H1 (cell line): ENCODE measurements around the gene TACC2. TPM values are rescaled to one million over a fixed set of nuclear protein-coding genes. Genes with fewer than 3 reads are reported as not detected.

Source experiments
- ATF2 ChIP-seq: IDR thresholded peaks from 2 replicates; pipeline ENCODE4 v1.6.1; 2012; ENCODE audit warnings: low read length, inconsistent platforms
- E2F6 ChIP-seq: IDR thresholded peaks from 2 replicates; pipeline ENCODE4 v1.6.1; 2012; ENCODE audit warnings: inconsistent platforms
- FOSL1 ChIP-seq: IDR thresholded peaks from 2 replicates; pipeline ENCODE4 v1.6.1; 2011; ENCODE audit warnings: mild to moderate bottlenecking, low read depth, low read length, moderate library complexity; ENCODE audit not compliant: insufficient read depth
- MAX ChIP-seq: IDR thresholded peaks from 2 replicates; pipeline ENCODE4 v1.6.1; 2012; ENCODE audit warnings: inconsistent platforms
- NRF1 ChIP-seq: IDR thresholded peaks from 2 replicates; pipeline ENCODE4 v1.6.1; 2011; ENCODE audit warnings: mild to moderate bottlenecking, low read depth, low read length, improper control_type of control experiment
- RFX5 ChIP-seq: IDR thresholded peaks from 2 replicates; pipeline ENCODE4 v1.6.1; 2011; ENCODE audit warnings: low read depth, low read length, improper control_type of control experiment, borderline replicate concordance
- TAF7 ChIP-seq: optimal IDR thresholded peaks from 2 replicates; pipeline ENCODE3; 2011; ENCODE audit warnings: low read depth, mild to moderate bottlenecking, inconsistent platforms, low read length, moderate library complexity, borderline replicate concordance
- polyA plus RNA-seq, 7 experiments: library from polyadenylated mRNA; depleted of rRNA in 3 of 7; stranded (reverse) in 5 of 7; unstranded in 2 of 7; fragments of >200 nt in 5 of 7; fragments of 200-250 nt in 2 of 7; gene quantifications; 1 replicate in 5 of 7; 2 replicates in 1 of 7; 4 replicates in 1 of 7; pipeline versions ENCODE4 v1.2.1 to v1.2.3, GENCODE V29; 2011 to 2013; ENCODE audit warnings: missing spikeins in 2 of 7, mixed read lengths in 2 of 7
- total RNA-seq: library from RNA; stranded (reverse); fragmentation: NEBNext Ultra II Directional; extraction: Animal tissue kit (Norgen Biotek cat#: 25700); gene quantifications from 2 replicates; pipeline ENCODE4 v1.2.1, GENCODE V29; 2021
- TF ChIP-seq, protein P1 (sequence below): IDR thresholded peaks from 2 replicates; pipeline ENCODE4 v1.6.1; 2011; ENCODE audit warnings: low read length, improper control_type of control experiment

TACC2 gene
- total and polyA plus RNA-seq, 2 of the 8 experiments (the other 6 are each of a cell fraction or from before 2014, with no cell fraction given) = 21.2 to 46.6 TPM

GRCh38 chr10:122287570-122287969, 298.6 kb downstream of the TACC2 start (continued):
- TF ChIP-seq ATF2 (no peak), E2F6 (no peak), TAF7 (no peak), NRF1 (no peak), MAX (no peak), FOSL1 (no peak), RFX5 (no peak)
- TF ChIP-seq, protein P1, sequence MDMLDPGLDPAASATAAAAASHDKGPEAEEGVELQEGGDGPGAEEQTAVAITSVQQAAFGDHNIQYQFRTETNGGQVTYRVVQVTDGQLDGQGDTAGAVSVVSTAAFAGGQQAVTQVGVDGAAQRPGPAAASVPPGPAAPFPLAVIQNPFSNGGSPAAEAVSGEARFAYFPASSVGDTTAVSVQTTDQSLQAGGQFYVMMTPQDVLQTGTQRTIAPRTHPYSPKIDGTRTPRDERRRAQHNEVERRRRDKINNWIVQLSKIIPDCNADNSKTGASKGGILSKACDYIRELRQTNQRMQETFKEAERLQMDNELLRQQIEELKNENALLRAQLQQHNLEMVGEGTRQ = no peak
